Esophagus squamous epithelium (tissue), 4 donors: ENCODE measurements around the gene SYNGR2.

Source experiments
- CTCF ChIP-seq, 6 experiments: fragments of 450-650 bp in 4 of 6; fragments of 200-600 bp in 2 of 6; sonication (generic) in 2 of 6; IDR thresholded peaks; one replicate each; pipeline ENCODE4 v1.5.1; 2016 to 2019; ENCODE audit warnings: antibody characterized with exemption in 6 of 6, mild to moderate bottlenecking in 4 of 6, moderate library complexity in 4 of 6
- POLR2A ChIP-seq, 4 donors: fragments of 450-650 bp; IDR thresholded peaks; one replicate each; pipeline ENCODE4 v1.6.1; 2017; ENCODE audit warnings: antibody characterized with exemption in 4 of 4, mild to moderate bottlenecking in 4 of 4, moderate library complexity in 3 of 4

DNA sequence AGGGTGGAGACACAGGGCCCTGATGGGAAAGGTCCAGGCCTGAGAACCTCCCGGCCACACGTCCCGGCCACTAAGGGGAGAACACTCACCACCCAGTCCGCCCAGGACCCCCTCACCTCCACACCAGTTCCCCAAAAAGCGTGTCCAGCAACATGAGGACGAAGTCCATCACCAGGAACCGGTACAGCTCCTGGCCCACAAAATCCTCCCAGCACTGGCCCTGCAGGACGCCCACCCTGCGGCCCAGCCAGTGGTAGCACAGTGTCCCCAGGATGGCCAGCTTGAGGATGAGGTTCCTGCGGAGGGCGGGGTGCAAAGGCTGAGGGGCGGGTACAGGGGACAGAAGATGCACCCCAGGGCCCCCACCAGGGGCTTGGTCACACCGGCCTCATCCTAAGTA lies 47.8 kb upstream of the SYNGR2 start:
- TF ChIP-seq CTCF (IDR thresholded peaks at IDR 0.05) (no peak), POLR2A (IDR thresholded peaks at IDR 0.05) (no peak)
